H1 (cell line): ENCODE measurements around the gene TDP1. TPM values are rescaled to one million over a fixed set of nuclear protein-coding genes. Genes with fewer than 3 reads are reported as not detected.

Source experiments
- CTCF ChIA-PET: fragments of 300-600 bp; sonication (Branson Sonifier 250); formaldehyde crosslinking; loops from one replicate; lab custom pipeline; 2021; ENCODE audit not compliant: partially characterized antibody; lab: Charles Lee
- POLR2A ChIA-PET: fragments of 300-600 bp; sonication (Branson Sonifier 250); formaldehyde crosslinking; loops from one replicate; lab custom pipeline; 2021; ENCODE audit warnings: inconsistent platforms; ENCODE audit not compliant: partially characterized antibody; lab: Charles Lee
- DNase-seq, 2 experiments: peaks; one replicate each; pipeline versions ENCODE4 v3.0.0 to v3.0.0-alpha.2; 2010 to 2022; ENCODE audit warnings: low spot score in 2 of 2, low read depth in 1 of 2, mixed read lengths in 1 of 2
- FAIRE-seq: peaks from 2 replicates; lab custom pipeline; 2011; peaks lifted over from hg19 to GRCh38; lab: Jason Lieb, UNC
- H2AFZ ChIP-seq: 2 replicates; pipeline ENCODE4 v1.8.1; 2012; ENCODE audit warnings: low read length, inconsistent platforms
- H2AK5ac ChIP-seq: 2 replicates; pipeline ENCODE4 v1.6.1; 2013; ENCODE audit warnings: low read depth, low read length
- H2BK120ac ChIP-seq: replicated peaks from 2 replicates; pipeline ENCODE3; 2013; ENCODE audit warnings: low read depth, low read length, inconsistent platforms
- H2BK12ac ChIP-seq: 2 replicates; pipeline ENCODE4 v1.6.1; 2013; ENCODE audit warnings: low read depth, low read length
- H2BK15ac ChIP-seq: 2 replicates; pipeline ENCODE4 v1.6.1; 2013; ENCODE audit warnings: low read length
- H2BK20ac ChIP-seq: 2 replicates; pipeline ENCODE4 v1.6.1; 2013; ENCODE audit warnings: low read length
- H2BK5ac ChIP-seq: 2 replicates; pipeline ENCODE4 v1.6.1; 2013; ENCODE audit warnings: low read depth, low read length
- H3K14ac ChIP-seq: 2 replicates; pipeline ENCODE4 v1.6.1; 2013; ENCODE audit warnings: inconsistent platforms; ENCODE audit not compliant: insufficient read length
- H3K18ac ChIP-seq: 2 replicates; pipeline ENCODE4 v1.6.1; 2013; ENCODE audit warnings: low read length; ENCODE audit errors: extremely low read depth
- H3K23ac ChIP-seq: 2 replicates; pipeline ENCODE4 v1.6.1; 2013; ENCODE audit warnings: inconsistent platforms; ENCODE audit not compliant: insufficient read length
- H3K23me2 ChIP-seq: 2 replicates; pipeline ENCODE4 v1.6.1; 2013; ENCODE audit warnings: low read depth, low read length
- H3K27ac ChIP-seq: 2 replicates; pipeline ENCODE4 v1.6.1; 2011; ENCODE audit warnings: low read depth, low read length, inconsistent platforms
- H3K27me3 ChIP-seq, 4 experiments: replicated peaks in 1 of 4; 1 replicate in 1 of 4; 2 replicates in 3 of 4; pipeline versions ENCODE4 v1.6.1 to v1.8.1; 2011 to 2013; ENCODE audit warnings: low read length in 3 of 4, mild to moderate bottlenecking in 3 of 4, inconsistent platforms in 2 of 4, mixed read lengths in 2 of 4, moderate library complexity in 1 of 4; ENCODE audit not compliant: control insufficient read depth in 3 of 4, insufficient read depth in 3 of 4; ENCODE audit errors: extremely low read depth in 1 of 4
- H3K36me3 ChIP-seq, 4 experiments: 2 replicates each; pipeline versions ENCODE4 v1.6.1 to v1.8.1; 2011 to 2013; ENCODE audit warnings: mild to moderate bottlenecking in 4 of 4, low read length in 3 of 4, moderate library complexity in 2 of 4, control low read depth in 1 of 4, inconsistent platforms in 1 of 4; ENCODE audit not compliant: insufficient read depth in 4 of 4, control insufficient read depth in 2 of 4
- H3K4ac ChIP-seq: replicated peaks from 2 replicates; pipeline ENCODE3; 2013; ENCODE audit warnings: low read length, low read depth, mixed read lengths, inconsistent platforms; ENCODE audit not compliant: insufficient read length
- H3K4me1 ChIP-seq, 4 experiments: replicated peaks in 1 of 4; 1 replicate in 1 of 4; 2 replicates in 3 of 4; pipeline versions ENCODE4 v1.6.1 to v1.8.1; 2011 to 2013; ENCODE audit warnings: low read length in 3 of 4, inconsistent platforms in 2 of 4, mixed read lengths in 1 of 4; ENCODE audit not compliant: insufficient read depth in 4 of 4, control insufficient read depth in 3 of 4
- H3K4me2 ChIP-seq, 2 experiments: 2 replicates each; pipeline versions ENCODE4 v1.6.1 to v1.8.1; 2011 to 2013; ENCODE audit warnings: low read depth in 2 of 2, low read length in 2 of 2, control low read depth in 1 of 2, inconsistent platforms in 1 of 2, mild to moderate bottlenecking in 1 of 2; ENCODE audit not compliant: insufficient read depth in 1 of 2
- H3K4me3 ChIP-seq, 4 experiments: fragments of 200-600, 300-600 bp in 1 of 4; sonication (generic), shearing (Covaris generic), sonication (Bioruptor Twin) in 1 of 4; 2 replicates each; pipeline versions ENCODE4 v1.5.1 to v1.8.1; 2011 to 2016; ENCODE audit warnings: low read length in 4 of 4, low read depth in 3 of 4, control low read depth in 2 of 4, inconsistent platforms in 2 of 4, mild to moderate bottlenecking in 2 of 4, mixed read lengths in 1 of 4, moderate library complexity in 1 of 4; ENCODE audit not compliant: insufficient read depth in 2 of 4; ENCODE audit errors: extremely low read depth in 1 of 4
- H3K56ac ChIP-seq: replicated peaks from 2 replicates; pipeline ENCODE3; 2013; ENCODE audit warnings: low read depth, mild to moderate bottlenecking, mixed read lengths, low read length, inconsistent platforms; ENCODE audit not compliant: insufficient read length
- H3K79me1 ChIP-seq: 2 replicates; pipeline ENCODE4 v1.6.1; 2013; ENCODE audit warnings: low read depth, low read length, control low read depth
- H3K79me2 ChIP-seq, 2 experiments: 2 replicates each; pipeline versions ENCODE4 v1.6.1 to v1.8.1; 2012 to 2013; ENCODE audit warnings: low read length in 2 of 2, mild to moderate bottlenecking in 2 of 2, inconsistent platforms in 1 of 2; ENCODE audit not compliant: insufficient read depth in 2 of 2, control insufficient read depth in 1 of 2
- H3K9ac ChIP-seq, 4 experiments: replicated peaks in 1 of 4; 1 replicate in 1 of 4; 2 replicates in 3 of 4; pipeline versions ENCODE4 v1.6.1 to v1.8.1; 2011 to 2013; ENCODE audit warnings: low read depth in 3 of 4, low read length in 3 of 4, control low read depth in 2 of 4, mild to moderate bottlenecking in 2 of 4, moderate library complexity in 2 of 4, inconsistent platforms in 1 of 4; ENCODE audit errors: extremely low read depth in 1 of 4
- H3K9me3 ChIP-seq, 2 experiments: 2 replicates each; pipeline versions ENCODE4 v1.6.1 to v1.8.1; 2012 to 2013; ENCODE audit warnings: mild to moderate bottlenecking in 2 of 2, moderate library complexity in 2 of 2, control low read depth in 1 of 2, inconsistent platforms in 1 of 2, low read depth in 1 of 2, low read length in 1 of 2, mixed read lengths in 1 of 2; ENCODE audit not compliant: insufficient read depth in 2 of 2
- H4K20me1 ChIP-seq, 2 experiments: replicated peaks in 1 of 2; 2 replicates each; pipeline versions ENCODE3 to v1.8.1; 2011 to 2013; ENCODE audit warnings: inconsistent platforms in 2 of 2, low read length in 2 of 2, mild to moderate bottlenecking in 1 of 2; ENCODE audit not compliant: insufficient read depth in 2 of 2, control insufficient read depth in 1 of 2
- H4K5ac ChIP-seq: 2 replicates; pipeline ENCODE4 v1.6.1; 2013; ENCODE audit warnings: low read length, low read depth, mixed read lengths, inconsistent platforms; ENCODE audit not compliant: insufficient read length
- H4K8ac ChIP-seq: 2 replicates; pipeline ENCODE4 v1.8.0; 2013; ENCODE audit warnings: mild to moderate bottlenecking, moderate library complexity, low read length, inconsistent platforms; ENCODE audit not compliant: insufficient read depth; ENCODE audit errors: extremely low read depth
- H4K91ac ChIP-seq: replicated peaks from 2 replicates; pipeline ENCODE3; 2013; ENCODE audit warnings: low read length, mixed read lengths, inconsistent platforms; ENCODE audit not compliant: insufficient read length
- ASH2L ChIP-seq: fragments of 200-600, 300-600 bp; sonication (generic); IDR thresholded peaks from one replicate; pipeline ENCODE4 v1.7.1; 2017; ENCODE audit warnings: low read length
- CHD1 ChIP-seq: IDR thresholded peaks from 2 replicates; pipeline ENCODE4 v1.6.1; 2012; ENCODE audit warnings: low read depth, low read length, improper control_type of control experiment
- CREB1 ChIP-seq: IDR thresholded peaks from 2 replicates; pipeline ENCODE4 v1.6.1; 2012; ENCODE audit warnings: inconsistent platforms
- HDAC2 ChIP-seq, 2 experiments: fragments of 300-600 bp in 1 of 2; sonication (generic) in 1 of 2; IDR thresholded peaks; 2 replicates each; pipeline ENCODE4 v1.6.1; 2011 to 2012; ENCODE audit warnings: low read depth in 2 of 2, low read length in 2 of 2, mild to moderate bottlenecking in 2 of 2, moderate library complexity in 2 of 2, borderline replicate concordance in 1 of 2, inconsistent platforms in 1 of 2
- KDM5A ChIP-seq: fragments of 200-600 bp; IDR thresholded peaks from 2 replicates; pipeline ENCODE4 v1.7.1; 2012; ENCODE audit warnings: mild to moderate bottlenecking, low read length, inconsistent platforms, mixed read lengths
- SIRT6 ChIP-seq: IDR thresholded peaks from one replicate; pipeline ENCODE4 v1.7.1; 2012; ENCODE audit warnings: low read length, inconsistent platforms
- SP1 ChIP-seq: IDR thresholded peaks from 2 replicates; pipeline ENCODE4 v1.6.1; 2011; ENCODE audit warnings: low read depth, low read length
- ZNF274 ChIP-seq: IDR thresholded peaks from 2 replicates; pipeline ENCODE4 v1.7.0; 2012; ENCODE audit warnings: low read length, borderline replicate concordance; ENCODE audit errors: extremely low read depth
- WGBS, 2 experiments: shearing (Covaris generic) in 1 of 2; methylation state at CpG; one replicate each; pipeline versions ENCODE4 v1.1.6 to v1.1.7; 2013 to 2015; ENCODE audit warnings: low lambda C conversion rate in 2 of 2, mixed read lengths in 2 of 2, inconsistent platforms in 1 of 2, low coverage in 1 of 2, missing lambda C conversion rate in 1 of 2; ENCODE audit not compliant: insufficient replicate concordance in 2 of 2, insufficient coverage in 1 of 2, insufficient read length in 1 of 2; ENCODE audit errors: extremely low coverage in 1 of 2, missing lambda C conversion rate in 1 of 2; 5-methylcytosine and 5-hydroxymethylcytosine counted together
- polyA plus RNA-seq, 7 experiments: library from polyadenylated mRNA; depleted of rRNA in 3 of 7; stranded (reverse) in 5 of 7; unstranded in 2 of 7; fragments of >200 nt in 5 of 7; fragments of 200-250 nt in 2 of 7; gene quantifications; 1 replicate in 5 of 7; 2 replicates in 1 of 7; 4 replicates in 1 of 7; pipeline versions ENCODE4 v1.2.1 to v1.2.3, GENCODE V29; 2011 to 2013; ENCODE audit warnings: missing spikeins in 2 of 7, mixed read lengths in 2 of 7
- total RNA-seq: library from RNA; stranded (reverse); fragmentation: NEBNext Ultra II Directional; extraction: Animal tissue kit (Norgen Biotek cat#: 25700); gene quantifications from 2 replicates; pipeline ENCODE4 v1.2.1, GENCODE V29; 2021

TDP1 gene
- total and polyA plus RNA-seq, 2 of the 8 experiments (the other 6 are each of a cell fraction or from before 2014, with no cell fraction given), result 32.2 to 69.9 TPM

- Histone ChIP-seq H3K4me1 (peaks cover 0 to 2% (median 0%) of the 10 kb centered on the region in 4 experiments; a peak in 2 of 7 replicates), H3K27me3 (no peaks in the 10 kb centered on the region), H3K9me3 (no peaks in the 10 kb centered on the region), H3K14ac (no peak overlapping the region), H2AK5ac (no peak overlapping the region), H3K4ac (no peak overlapping the region), H4K20me1 (no peaks in the 10 kb centered on the region), H2BK120ac (no peak overlapping the region), H3K56ac (no peak overlapping the region), H3K18ac (no peak overlapping the region), H3K27ac (no peak overlapping the region), H3K4me2 (no peak overlapping the region), H3K23me2 (no peaks in the 10 kb centered on the region; the same call in 1 of the 2 replicates), H3K36me3 (no peaks in the 10 kb centered on the region; a peak in 1 of 8 replicates), H3K4me3 (no peak overlapping the region), H2AFZ (no peak overlapping the region), H3K9ac (no peak overlapping the region), H2BK12ac (no peak overlapping the region), H3K79me1 (no peaks in the 10 kb centered on the region), H4K5ac (no peak overlapping the region), H4K91ac (no peak overlapping the region), H2BK20ac (no peak overlapping the region), H2BK15ac (no peak overlapping the region), H2BK5ac (no peak overlapping the region), H4K8ac (no peak overlapping the region), H3K23ac (no peak overlapping the region), H3K79me2 (no peaks in the 10 kb centered on the region)
- no peak for FAIRE-seq
- CTCF ChIA-PET, result interaction anchor here (0.6 to 2.0 kb wide), 3 partner anchors 19 to 136 kb away, joined by 3 to 5 read pairs (median 4); no protein-coding TSS in a partner anchor
- WGBS, 2 experiments, result 89% methylated on average over 2 of the region's 2 CpGs; no CpG with 5 or more reads in 1 of the 2 experiments
- DNase-seq, result no peak
- no peak for TF ChIP-seq ASH2L
- no peak for TF ChIP-seq CHD1
- no peak for TF ChIP-seq SP1
- no peak for TF ChIP-seq ZNF274
- TF ChIP-seq CREB1, result no peak
- no peak for TF ChIP-seq HDAC2 (IDR thresholded peaks at IDR 0.05; ENCODE audit: borderline replicate concordance in 1 of 2, low read depth in 2 of 2, low read length in 2 of 2)
- TF ChIP-seq SIRT6, result no peak
- TF ChIP-seq KDM5A, result no peak
- POLR2A ChIA-PET, result interaction anchor here (0.8 to 1.0 kb wide), 2 partner anchors 35 to 89 kb away, joined by 3 read pairs; partner anchors contain the start of gene TDP1
Measured at GRCh38 chr14:89920056-89920455, 35.7 kb upstream of the TDP1 start.
